ENCODE data around the gene VKORC1L1.

DNA sequence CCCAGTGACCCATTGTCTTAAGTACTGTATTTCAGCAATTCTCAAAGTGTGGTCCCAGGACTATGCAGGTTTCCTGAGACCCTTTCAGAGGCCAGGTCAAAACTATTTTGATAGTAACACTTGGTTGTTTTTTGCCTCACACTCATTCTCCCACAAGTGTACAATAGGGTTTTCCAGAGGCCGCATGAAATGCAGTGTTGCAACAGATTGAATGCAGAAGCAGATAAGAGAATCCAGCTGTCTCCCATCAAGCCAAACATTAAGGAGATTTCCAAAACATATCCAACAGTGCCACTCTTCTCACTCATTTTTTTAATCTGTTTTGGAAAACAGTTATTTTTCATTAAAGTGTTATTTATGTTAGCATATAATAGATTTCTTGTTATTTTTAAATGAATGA is 20.0 kb downstream of the VKORC1L1 start:
- TF ChIP-seq ZNF8 (CRISPR knock-in tag; IDR thresholded peaks at IDR 0.05) (no peak), GLIS3 (CRISPR knock-in tag; IDR thresholded peaks at IDR 0.05) (no peak), ZFP30 (CRISPR knock-in tag; IDR thresholded peaks at IDR 0.05) (no peak), ZFP3 (CRISPR knock-in tag; IDR thresholded peaks at IDR 0.05) (no peak), CSDC2 (CRISPR knock-in tag; IDR thresholded peaks at IDR 0.05) (no peak), ESRRG (CRISPR knock-in tag; IDR thresholded peaks at IDR 0.05) (no peak), ZNF70 (CRISPR knock-in tag; IDR thresholded peaks at IDR 0.05) (no peak), OSR1 (CRISPR knock-in tag; IDR thresholded peaks at IDR 0.05) (no peak), BACH2 (CRISPR knock-in tag; IDR thresholded peaks at IDR 0.05; ENCODE audit: borderline replicate concordance) (no peak), PPARA (CRISPR knock-in tag; IDR thresholded peaks at IDR 0.05; ENCODE audit: borderline replicate concordance) (no peak), SNAI2 (CRISPR knock-in tag; IDR thresholded peaks at IDR 0.05) (no peak), ZNF565 (CRISPR knock-in tag; conservative IDR thresholded peaks at IDR 0.05; ENCODE audit: low read depth) (no peak)
- TF ChIP-seq, protein P1, sequence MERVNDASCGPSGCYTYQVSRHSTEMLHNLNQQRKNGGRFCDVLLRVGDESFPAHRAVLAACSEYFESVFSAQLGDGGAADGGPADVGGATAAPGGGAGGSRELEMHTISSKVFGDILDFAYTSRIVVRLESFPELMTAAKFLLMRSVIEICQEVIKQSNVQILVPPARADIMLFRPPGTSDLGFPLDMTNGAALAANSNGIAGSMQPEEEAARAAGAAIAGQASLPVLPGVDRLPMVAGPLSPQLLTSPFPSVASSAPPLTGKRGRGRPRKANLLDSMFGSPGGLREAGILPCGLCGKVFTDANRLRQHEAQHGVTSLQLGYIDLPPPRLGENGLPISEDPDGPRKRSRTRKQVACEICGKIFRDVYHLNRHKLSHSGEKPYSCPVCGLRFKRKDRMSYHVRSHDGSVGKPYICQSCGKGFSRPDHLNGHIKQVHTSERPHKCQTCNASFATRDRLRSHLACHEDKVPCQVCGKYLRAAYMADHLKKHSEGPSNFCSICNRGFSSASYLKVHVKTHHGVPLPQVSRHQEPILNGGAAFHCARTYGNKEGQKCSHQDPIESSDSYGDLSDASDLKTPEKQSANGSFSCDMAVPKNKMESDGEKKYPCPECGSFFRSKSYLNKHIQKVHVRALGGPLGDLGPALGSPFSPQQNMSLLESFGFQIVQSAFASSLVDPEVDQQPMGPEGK (CRISPR knock-in tag; IDR thresholded peaks at IDR 0.05; ENCODE audit: borderline replicate concordance): no peak
- TF ChIP-seq, protein P2, sequence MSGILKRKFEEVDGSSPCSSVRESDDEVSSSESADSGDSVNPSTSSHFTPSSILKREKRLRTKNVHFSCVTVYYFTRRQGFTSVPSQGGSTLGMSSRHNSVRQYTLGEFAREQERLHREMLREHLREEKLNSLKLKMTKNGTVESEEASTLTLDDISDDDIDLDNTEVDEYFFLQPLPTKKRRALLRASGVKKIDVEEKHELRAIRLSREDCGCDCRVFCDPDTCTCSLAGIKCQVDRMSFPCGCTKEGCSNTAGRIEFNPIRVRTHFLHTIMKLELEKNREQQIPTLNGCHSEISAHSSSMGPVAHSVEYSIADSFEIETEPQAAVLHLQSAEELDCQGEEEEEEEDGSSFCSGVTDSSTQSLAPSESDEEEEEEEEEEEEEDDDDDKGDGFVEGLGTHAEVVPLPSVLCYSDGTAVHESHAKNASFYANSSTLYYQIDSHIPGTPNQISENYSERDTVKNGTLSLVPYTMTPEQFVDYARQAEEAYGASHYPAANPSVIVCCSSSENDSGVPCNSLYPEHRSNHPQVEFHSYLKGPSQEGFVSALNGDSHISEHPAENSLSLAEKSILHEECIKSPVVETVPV (CRISPR knock-in tag; IDR thresholded peaks at IDR 0.05): no peak

Data from SK-N-SH treated with all-trans-retinoic acid at 6 μM for 48 hours (cell line).